GM19455 (cell line): ENCODE measurements around the gene NEO1.

Experiments
- ATAC-seq: cut with Tn5 transposase; IDR thresholded peaks from one replicate; pipeline ENCODE4 v1.9.1; 2021; ENCODE audit not compliant: unreplicated experiment

The NEO1 gene

DNA sequence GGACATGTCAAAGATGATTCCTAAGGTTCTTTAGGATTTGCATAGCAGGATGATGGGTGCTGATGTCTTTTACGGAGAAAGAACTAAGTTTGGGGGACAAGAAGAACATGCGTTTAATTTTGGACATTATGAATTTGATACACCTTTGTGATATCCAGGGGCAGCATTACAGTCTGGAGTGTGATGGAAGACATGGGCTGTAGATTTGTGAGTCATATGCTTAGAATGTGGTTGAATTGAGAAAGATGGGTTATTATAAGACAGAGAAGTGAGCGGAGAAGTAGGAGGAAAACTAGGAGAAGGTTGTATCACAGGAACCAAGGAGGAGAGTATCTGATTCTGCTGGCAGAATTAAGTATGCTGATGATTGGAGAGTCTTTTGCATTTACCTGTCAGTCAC, 20.6 kb downstream of the NEO1 start:
- ATAC-seq: no peak

GRCh38 chr15:73074241-73074640, 22.0 kb downstream of the NEO1 start:
- ATAC-seq: no peak

DNA sequence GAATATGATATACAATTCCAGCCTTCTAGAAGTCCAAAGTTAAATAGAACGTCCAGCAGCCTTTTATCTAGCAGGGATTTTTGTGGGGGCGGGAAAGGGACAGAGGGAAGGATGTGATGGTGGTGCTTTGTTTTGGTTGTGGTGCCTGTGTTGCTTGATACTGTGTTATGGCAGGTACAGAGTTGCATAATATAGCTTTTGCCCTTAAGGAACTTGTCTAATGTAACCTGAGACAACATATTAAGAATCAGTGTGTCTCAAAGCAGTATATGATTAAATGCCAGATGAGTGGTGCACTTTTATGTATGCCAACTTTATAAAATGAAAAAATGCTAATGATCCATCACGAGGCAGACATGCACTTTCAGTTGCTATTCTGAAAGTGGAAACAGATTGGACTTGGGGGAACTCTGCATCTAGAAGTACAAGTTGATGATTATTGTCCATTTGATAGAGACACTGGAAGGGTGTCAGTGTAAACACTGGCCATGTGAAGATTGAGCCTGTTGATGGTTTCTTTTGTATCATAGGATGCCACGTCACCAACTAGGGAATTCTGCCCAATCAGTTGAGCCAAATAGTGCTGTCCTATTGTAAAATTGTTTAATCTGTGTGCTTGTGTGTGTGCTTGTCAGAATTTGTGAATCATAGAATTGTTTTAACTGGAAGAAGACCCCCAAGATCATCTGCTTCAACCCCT, 23.0 kb downstream of the NEO1 start:
- no peak for ATAC-seq

- no peak for ATAC-seq
Measured at GRCh38 chr15:73078291-73078690, 26.0 kb downstream of the NEO1 start.

DNA sequence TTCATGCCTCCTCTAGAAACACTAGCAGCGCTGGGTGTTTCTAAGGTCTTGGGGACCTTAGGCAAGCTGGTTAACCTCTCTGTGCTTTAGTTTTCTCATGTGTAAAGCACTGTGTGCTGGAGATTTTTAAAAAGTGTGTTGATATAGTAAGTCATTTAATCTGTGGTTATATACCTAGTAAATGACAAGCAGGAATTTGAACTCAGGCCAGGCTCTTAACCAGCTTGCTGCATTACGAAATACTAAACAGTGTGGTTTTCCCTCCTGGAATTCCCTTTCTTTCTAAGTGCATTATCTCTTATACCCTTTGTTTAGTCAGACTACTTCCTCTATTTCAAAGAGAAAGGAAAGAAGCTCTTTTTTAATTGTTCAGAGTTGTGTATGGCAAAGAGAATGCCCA, 26.5 kb downstream of the NEO1 start:
- no peak for ATAC-seq

GRCh38 chr15:73079565-73079964, 27.3 kb downstream of the NEO1 start:
- ATAC-seq: no peak

DNA sequence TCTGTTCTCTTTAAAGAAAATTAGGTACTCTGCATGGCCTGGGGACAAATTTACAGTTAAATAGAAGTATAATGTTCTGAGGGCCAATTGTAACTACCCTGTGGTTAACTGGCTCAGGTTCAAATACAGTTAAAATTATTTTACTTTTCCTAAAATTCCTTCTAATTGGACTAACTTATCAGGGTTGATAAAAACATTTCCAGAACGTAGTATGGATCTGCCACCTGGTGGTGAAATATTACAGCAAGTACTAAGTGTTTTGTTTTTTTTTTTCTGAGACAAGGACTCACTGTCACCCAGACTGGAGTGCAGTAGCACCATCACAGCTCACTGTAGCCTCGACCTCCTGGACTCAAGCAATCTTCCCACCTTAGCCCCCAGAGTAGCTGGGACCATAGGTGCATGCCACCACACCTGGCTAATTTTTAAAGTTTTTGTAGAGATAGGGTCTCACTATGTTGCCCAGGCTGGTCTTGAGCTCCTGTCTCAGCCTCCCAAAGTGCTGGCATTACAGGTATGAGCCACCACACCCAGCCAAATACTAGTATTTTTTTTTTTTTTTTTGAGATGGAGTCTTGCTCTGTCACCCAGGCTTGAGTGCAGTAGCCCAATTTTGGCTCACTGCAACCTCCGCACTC, 29.2 kb downstream of the NEO1 start:
- ATAC-seq: no peak

DNA sequence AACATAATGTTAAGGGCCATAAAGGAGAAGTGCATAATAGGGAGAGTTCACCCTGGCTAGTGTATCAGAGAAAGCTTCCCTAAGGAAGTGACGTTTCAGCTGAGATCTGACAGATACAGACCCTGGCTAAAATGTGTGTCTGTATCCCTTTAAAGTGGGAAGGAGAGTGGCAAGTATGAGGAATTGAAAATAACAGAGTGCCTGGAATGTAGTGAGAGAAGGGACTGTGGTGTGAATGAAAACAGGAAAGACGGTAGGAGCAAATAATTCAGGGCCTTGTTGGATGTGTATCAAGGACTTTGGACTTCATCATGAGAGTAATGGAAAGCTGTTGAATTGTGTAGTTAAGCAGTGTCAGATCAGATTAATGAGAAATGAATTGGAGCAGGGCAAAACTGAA, 30.5 kb downstream of the NEO1 start:
- ATAC-seq: no peak

GRCh38 chr15:73087098-73087497, 34.8 kb downstream of the NEO1 start:
- no peak for ATAC-seq

- no peak for ATAC-seq
Measured at GRCh38 chr15:73105064-73105463, 52.8 kb downstream of the NEO1 start.

DNA sequence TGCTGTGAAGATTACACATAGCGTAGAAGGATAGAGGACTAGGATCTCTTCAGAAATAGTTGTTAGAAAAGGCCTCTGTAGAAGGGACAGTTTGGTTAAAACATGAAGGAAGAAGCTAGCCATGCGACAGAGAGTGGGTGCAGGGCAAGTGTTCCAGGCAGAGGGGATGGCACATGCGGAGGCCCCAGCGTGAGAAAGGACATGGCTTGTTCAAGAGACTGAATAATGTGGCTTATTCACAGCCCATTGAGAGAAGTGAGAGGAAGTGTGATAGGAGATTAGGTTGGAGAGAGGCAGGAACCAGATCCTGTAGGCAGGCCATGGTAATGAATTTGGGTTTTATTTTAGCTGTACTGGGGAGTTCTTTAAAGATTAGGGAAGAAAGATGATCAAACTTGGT, 56.4 kb downstream of the NEO1 start:
- ATAC-seq: no peak

DNA sequence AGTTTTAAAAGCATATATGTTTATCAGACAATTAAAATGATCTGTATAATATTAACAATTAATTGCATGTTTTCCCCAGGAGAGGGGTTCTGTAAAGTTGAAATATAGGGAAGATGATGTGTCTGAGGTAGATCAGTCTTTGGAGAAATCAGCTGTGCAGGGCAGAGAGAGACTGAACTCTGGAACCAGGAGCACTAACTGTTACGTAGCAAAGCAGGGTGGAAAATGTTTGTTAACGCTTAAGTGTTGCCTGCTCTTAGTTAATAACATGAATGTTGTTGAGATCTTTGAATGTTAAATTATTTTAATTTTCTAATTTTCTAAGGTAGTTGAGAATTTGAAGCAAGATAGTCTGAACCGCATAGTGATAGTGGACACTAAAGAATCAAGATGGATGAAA, 57.5 kb downstream of the NEO1 start:
- ATAC-seq: no peak

DNA sequence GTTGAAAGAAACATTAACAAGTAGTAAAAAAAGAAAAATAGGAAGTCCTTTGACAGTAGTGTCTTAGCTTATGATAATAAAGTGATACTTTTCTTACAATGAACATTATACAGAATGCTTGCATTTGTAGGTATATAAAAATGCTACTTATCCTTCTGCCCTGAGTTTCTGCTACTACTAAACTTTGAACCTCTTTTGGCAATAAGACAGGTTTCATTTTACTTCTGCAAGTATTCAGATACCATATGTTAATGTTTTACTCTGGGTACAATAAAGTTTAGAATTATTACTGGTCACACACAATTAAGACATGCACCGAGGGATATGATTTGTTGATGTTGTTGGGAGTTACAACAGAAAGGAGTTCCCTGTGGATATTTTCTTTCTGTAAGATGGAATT, 57.9 kb downstream of the NEO1 start:
- no peak for ATAC-seq

DNA sequence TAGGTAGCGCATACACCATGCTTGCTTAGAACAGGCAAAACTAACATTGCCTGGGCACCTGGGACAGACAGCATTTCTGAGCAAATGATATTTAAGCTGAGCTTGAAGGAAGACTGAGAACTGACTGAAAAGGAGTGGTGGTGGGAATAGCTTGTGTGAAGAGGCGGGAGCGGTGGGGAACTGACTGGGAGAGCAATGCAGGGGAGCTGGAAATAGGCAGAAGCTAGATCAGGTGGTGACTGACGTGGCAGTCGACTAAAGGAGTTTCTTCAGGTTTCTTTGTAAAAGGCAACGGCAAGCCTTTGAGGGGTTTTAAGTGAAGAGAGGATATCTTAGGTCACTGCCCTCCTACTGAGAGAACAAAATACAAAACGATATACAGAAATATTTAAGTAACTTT, 61.8 kb downstream of the NEO1 start:
- no peak for ATAC-seq

DNA sequence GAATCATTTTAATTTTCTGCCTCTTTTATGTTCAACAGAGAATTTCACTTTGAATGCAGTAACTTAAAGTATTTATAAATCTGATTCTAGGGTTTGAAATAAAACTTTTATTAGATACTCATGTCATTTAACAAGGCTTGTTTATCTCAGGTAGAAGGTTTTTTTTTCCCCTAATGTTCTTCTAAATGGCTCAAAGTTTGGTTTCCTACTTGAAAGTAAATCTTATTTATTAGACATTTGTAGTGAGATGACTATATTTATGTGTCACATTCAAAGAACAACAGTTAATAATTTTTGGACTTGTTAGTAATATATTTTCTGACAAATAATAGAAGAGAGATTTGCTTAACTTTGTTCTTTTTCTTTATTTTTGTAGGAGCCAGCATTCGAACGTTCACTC, 63.9 kb downstream of the NEO1 start:
- no peak for ATAC-seq

- no peak for ATAC-seq
Measured at GRCh38 chr15:73118055-73118454, 65.8 kb downstream of the NEO1 start.

DNA sequence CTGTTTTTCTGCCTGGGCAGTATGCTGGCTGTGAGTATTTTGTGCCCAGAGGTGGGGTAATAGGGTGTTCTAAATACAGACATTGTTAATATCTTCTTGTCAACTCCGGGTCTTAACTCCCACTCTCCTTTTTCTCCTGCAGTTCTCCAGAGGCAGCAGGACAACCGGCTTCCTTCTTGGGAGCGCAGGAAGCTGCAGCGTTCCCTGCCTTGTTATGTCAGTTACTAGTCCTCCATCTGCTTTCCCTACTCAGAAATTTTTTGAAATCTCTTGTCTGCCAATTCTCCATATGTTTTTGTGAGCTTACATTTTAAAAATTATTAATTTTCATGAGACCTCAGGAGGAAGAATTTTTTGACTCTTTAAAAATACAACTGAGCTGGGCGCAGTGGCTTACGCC, 67.2 kb downstream of the NEO1 start:
- ATAC-seq: no peak

DNA sequence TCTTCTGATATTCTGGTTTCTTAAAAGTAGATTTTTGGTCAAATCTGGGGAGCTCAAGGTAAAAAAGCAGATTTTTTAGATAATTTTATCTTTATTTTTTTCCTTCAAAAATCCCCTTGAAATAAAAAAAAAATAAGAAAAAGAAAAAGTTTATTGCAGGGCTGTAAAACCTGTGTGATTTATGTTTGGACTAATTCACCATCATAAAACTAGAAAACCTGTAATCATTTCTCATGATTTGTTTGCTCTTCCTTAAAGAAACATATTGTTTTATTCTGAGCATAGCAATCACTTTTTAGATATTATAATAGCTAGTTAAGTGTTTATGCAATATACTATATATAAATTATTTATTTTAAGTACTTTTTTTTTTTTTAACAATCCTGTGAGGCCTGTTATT, 68.0 kb downstream of the NEO1 start:
- ATAC-seq: no peak

DNA sequence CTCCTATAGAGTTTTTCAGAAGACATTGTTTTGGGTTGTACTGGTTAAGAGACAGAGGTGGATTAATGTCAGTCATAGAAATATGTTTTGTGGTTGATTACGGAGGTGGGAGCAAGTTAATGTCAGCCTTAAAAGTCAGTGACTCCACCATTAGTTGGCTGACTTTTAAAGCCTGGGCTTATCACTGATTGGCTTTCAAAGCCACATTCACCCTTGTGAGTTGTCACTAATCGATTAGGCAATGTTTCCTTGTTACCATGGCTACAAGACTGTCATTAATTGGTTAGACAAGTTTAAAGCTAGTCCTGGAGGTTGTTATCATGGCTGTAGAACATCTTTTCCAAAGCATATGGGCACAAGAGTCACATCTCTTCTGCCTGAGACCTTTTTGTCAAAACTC, 73.0 kb downstream of the NEO1 start:
- no peak for ATAC-seq

DNA sequence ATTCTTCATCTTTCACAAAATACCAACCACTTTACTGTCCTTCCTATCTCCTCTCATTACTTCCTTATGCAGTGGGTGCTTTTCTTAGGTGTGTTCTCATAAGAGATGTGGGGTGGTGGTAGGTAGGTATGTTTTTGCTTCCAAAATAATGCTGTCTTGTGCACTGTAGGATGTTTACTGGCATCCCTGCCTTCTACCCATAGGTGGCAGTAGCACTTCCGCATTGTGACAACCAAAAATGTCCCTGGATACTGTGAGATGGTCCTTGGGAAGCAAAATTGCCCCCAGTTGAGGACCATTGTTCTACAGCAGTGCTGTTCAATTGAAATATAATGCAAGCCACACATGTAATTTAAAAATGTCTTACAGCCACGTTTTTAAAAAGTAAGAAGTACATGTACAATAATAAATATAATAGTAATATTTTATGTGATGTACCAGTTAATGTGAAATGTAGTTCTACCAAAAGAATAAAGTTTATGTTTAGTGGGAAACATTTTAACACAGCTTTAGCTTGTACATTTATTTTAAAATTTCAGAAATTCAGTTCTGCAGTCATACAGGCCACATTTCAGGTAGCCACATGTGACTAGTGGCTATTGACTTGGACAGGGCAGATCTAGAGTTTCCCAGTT, 75.2 kb downstream of the NEO1 start:
- no peak for ATAC-seq

- no peak for ATAC-seq
Measured at GRCh38 chr15:73130830-73131229, 78.6 kb downstream of the NEO1 start.

GRCh38 chr15:73134196-73134595, 81.9 kb downstream of the NEO1 start:
- no peak for ATAC-seq
